ENCODE data around the gene CATSPERD. TPM values are rescaled to one million over a fixed set of nuclear protein-coding genes. Genes with fewer than 3 reads are reported as not detected.
A peak's percentile ranks its signal among the peaks of the same experiment; 100 is the strongest.

The CATSPERD gene
- total RNA-seq, 1 experiment from 2014 or later: not detected

- Histone ChIP-seq H3K27ac (ENCODE audit: low read length) (no peak overlapping the region), H3F3A (ENCODE audit: low read length, unreplicated experiment) (no peaks in the 10 kb centered on the region), H3K4me1 (ENCODE audit: insufficient read depth, low read length) (peaks cover 12% of the 10 kb centered on the region), H3K36me3 (ENCODE audit: low read depth, low read length) (no peaks in the 10 kb centered on the region), H2AFZ (ENCODE audit: low read length) (peak overlapping the region; percentile 37; the same call in 1 of the 2 replicates), H3K79me2 (ENCODE audit: low read length) (no peaks in the 10 kb centered on the region), H4K20me1 (ENCODE audit: low read length) (no peaks in the 10 kb centered on the region), H3K9me3 (ENCODE audit: low read length) (no peaks in the 10 kb centered on the region), H3K4me2 (ENCODE audit: low read length) (peak overlapping the region; percentile 15; the same call in 1 of the 2 replicates), H3K27me3 (ENCODE audit: low read length) (no peaks in the 10 kb centered on the region), H3K4me3 (ENCODE audit: low read length) (no peak overlapping the region), H3K9ac (ENCODE audit: low read length) (no peak overlapping the region), H3K9me2 (replicated peaks; ENCODE audit: low read length) (no peaks in the 10 kb centered on the region)
- intact Hi-C loops (cut with micrococcal nuclease): loop anchor here (5.0 kb wide), 1 partner anchor 220 kb away; no protein-coding TSS in a partner anchor
- DNase-seq: no peak
- BruUV-seq (replicated peaks): no TSS peak
- ChIA-PET POLR2A (ENCODE audit: unreplicated experiment) (no interaction called here), CTCF (interaction anchor here (0.6 kb wide), 1 partner anchor 1812 kb away, joined by 7 read pairs; no protein-coding TSS in a partner anchor)
- ATAC-seq: no peak
- TF ChIP-seq EZH2phosphoT487 (IDR thresholded peaks at IDR 0.05; ENCODE audit: borderline replicate concordance, low read length) (no peak), EZH2 (IDR thresholded peaks at IDR 0.05; ENCODE audit: low read length, unreplicated experiment) (no peak), CTCF (conservative IDR thresholded peaks at IDR 0.05; ENCODE audit: low read depth, low read length) (no peak)
Observed at GRCh38 chr19:5801796-5802619, 81.6 kb downstream of the CATSPERD start.

GRCh38 chr19:5803441-5803751, 83.0 kb downstream of the CATSPERD start:
- peaks cover 12% of the 10 kb centered on the region for H3K4me1 ChIP-seq (ENCODE audit: insufficient read depth, low read length)
- no peaks in the 10 kb centered on the region for H3K27me3 ChIP-seq (ENCODE audit: low read length)
- H2AFZ ChIP-seq (ENCODE audit: low read length): peak overlapping the region; percentile 90
- H3K27ac ChIP-seq (ENCODE audit: low read length): no peak overlapping the region
- DNase-seq: no peak
- H3K9ac ChIP-seq (ENCODE audit: low read length): peak overlapping the region; percentile 44
- BruUV-seq (replicated peaks): no TSS peak
- H3K9me2 ChIP-seq (replicated peaks; ENCODE audit: low read length): no peaks in the 10 kb centered on the region
- intact Hi-C loops (cut with micrococcal nuclease): loop anchor here (5.0 kb wide), 1 partner anchor 219 kb away; no protein-coding TSS in a partner anchor
- TF ChIP-seq CTCF (conservative IDR thresholded peaks at IDR 0.05; ENCODE audit: low read depth, low read length): no peak
- no peak for TF ChIP-seq EZH2phosphoT487 (IDR thresholded peaks at IDR 0.05; ENCODE audit: borderline replicate concordance, low read length)
- no peak for TF ChIP-seq EZH2 (IDR thresholded peaks at IDR 0.05; ENCODE audit: low read length, unreplicated experiment)
- H3K9me3 ChIP-seq (ENCODE audit: low read length): no peaks in the 10 kb centered on the region
- ATAC-seq: no peak
- POLR2A ChIA-PET (ENCODE audit: unreplicated experiment): no interaction called here
- H4K20me1 ChIP-seq (ENCODE audit: low read length): no peaks in the 10 kb centered on the region
- H3F3A ChIP-seq (ENCODE audit: low read length, unreplicated experiment): no peaks in the 10 kb centered on the region
- H3K4me3 ChIP-seq (ENCODE audit: low read length): peak overlapping the region; percentile 58
- H3K36me3 ChIP-seq (ENCODE audit: low read depth, low read length): no peaks in the 10 kb centered on the region
- H3K79me2 ChIP-seq (ENCODE audit: low read length): no peaks in the 10 kb centered on the region
- peak overlapping the region; percentile 85 for H3K4me2 ChIP-seq (ENCODE audit: low read length)
- CTCF ChIA-PET: interaction anchor here (0.6 to 1.7 kb wide), 11 partner anchors 9 to 244 kb away, joined by 3 to 27 read pairs (median 11); partner anchors contain the start of genes CAPS, NDUFA11 and VMAC
